Measurements from ENCODE around the gene MAP2. TPM values are rescaled to one million over a fixed set of nuclear protein-coding genes. Genes with fewer than 3 reads are reported as not detected.
"Not testable (repeated sequence)": the region's sequence is repeated elsewhere in the genome, so short reads cannot be mapped to it uniquely, and the experiment has no call there.

MAP2 gene
- total RNA-seq, 4 donors from 2014 or later, result 5.8 to 14.5 (median 8.8) TPM

- Histone ChIP-seq H3K4me1 (peaks cover 0 to 11% (median 3%) of the 10 kb centered on the region in 3 donors), H3K36me3 (no peaks in the 10 kb centered on the region), H3K27me3 (no peaks in the 10 kb centered on the region), H3K27ac (no peak overlapping the region), H3K9me3 (no peaks in the 10 kb centered on the region), H3K4me3 (no peak overlapping the region)
- TF ChIP-seq, protein P1, sequence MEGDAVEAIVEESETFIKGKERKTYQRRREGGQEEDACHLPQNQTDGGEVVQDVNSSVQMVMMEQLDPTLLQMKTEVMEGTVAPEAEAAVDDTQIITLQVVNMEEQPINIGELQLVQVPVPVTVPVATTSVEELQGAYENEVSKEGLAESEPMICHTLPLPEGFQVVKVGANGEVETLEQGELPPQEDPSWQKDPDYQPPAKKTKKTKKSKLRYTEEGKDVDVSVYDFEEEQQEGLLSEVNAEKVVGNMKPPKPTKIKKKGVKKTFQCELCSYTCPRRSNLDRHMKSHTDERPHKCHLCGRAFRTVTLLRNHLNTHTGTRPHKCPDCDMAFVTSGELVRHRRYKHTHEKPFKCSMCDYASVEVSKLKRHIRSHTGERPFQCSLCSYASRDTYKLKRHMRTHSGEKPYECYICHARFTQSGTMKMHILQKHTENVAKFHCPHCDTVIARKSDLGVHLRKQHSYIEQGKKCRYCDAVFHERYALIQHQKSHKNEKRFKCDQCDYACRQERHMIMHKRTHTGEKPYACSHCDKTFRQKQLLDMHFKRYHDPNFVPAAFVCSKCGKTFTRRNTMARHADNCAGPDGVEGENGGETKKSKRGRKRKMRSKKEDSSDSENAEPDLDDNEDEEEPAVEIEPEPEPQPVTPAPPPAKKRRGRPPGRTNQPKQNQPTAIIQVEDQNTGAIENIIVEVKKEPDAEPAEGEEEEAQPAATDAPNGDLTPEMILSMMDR (IDR thresholded peaks at IDR 0.05), result no peak
- no peak for TF ChIP-seq POLR2A (IDR thresholded peaks at IDR 0.05)
- no peak for DNase-seq
- WGBS, 2 donors, result 65 to 72% methylated on average over 2 of the region's 2 CpGs
- intact Hi-C loops (cut with DNase I), result no loop called here
Measured at GRCh38 chr2:209472871-209473270, 49.0 kb downstream of the MAP2 start.

DNA sequence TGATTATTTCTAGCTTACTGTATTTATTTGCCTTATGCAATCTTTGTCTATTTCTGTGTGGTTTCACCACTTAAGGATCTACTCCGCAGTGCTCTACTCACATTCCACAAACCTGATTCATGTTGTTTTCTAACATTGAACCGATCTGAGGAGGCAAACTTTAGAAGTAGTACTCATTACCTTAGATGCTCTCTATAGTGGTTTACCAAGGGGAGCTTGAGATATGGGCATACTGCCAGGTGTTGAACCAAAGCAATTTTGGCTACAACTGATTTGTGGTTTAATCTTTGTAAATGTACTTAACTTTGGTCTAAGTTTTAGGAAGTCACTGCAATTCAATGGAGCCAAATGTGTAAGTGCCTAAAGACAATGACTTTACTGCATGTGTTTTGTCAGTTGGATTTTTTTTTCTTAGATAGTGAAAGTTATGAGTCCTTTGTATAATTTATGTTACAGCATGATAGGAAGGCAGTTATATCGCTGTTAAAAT, 50.1 kb downstream of the MAP2 start:
- no peak overlapping the region for H3K27ac ChIP-seq
- no peak for DNase-seq
- TF ChIP-seq, protein P1 (IDR thresholded peaks at IDR 0.05), result no peak
- TF ChIP-seq POLR2A (IDR thresholded peaks at IDR 0.05), result no peak
- no peaks in the 10 kb centered on the region for H3K36me3 ChIP-seq
- H3K9me3 ChIP-seq, result no peaks in the 10 kb centered on the region
- H3K4me3 ChIP-seq, result no peak overlapping the region
- H3K27me3 ChIP-seq, result no peaks in the 10 kb centered on the region
- intact Hi-C loops (cut with DNase I), result no loop called here
- H3K4me1 ChIP-seq, result peaks cover 0 to 11% (median 3%) of the 10 kb centered on the region in 3 donors
- 27 to 34% methylated on average over 3 of the region's 3 CpGs for WGBS, 2 donors

GRCh38 chr2:209474960-209475359, 51.1 kb downstream of the MAP2 start:
- Histone ChIP-seq H3K4me1 (peaks cover 0 to 11% (median 3%) of the 10 kb centered on the region in 3 donors), H3K4me3 (no peak overlapping the region), H3K27ac (no peak overlapping the region), H3K27me3 (no peaks in the 10 kb centered on the region), H3K9me3 (no peaks in the 10 kb centered on the region), H3K36me3 (no peaks in the 10 kb centered on the region)
- intact Hi-C loops (cut with DNase I), result no loop called here
- DNase-seq, result no peak
- no peak for TF ChIP-seq POLR2A (IDR thresholded peaks at IDR 0.05)
- TF ChIP-seq, protein P1 (IDR thresholded peaks at IDR 0.05), result no peak
- 81 to 83% methylated on average over 2 of the region's 2 CpGs for WGBS, 2 donors

- no peak for DNase-seq
- H3K4me1 ChIP-seq, result peaks cover 0 to 11% (median 3%) of the 10 kb centered on the region in 3 donors
- no peak overlapping the region for H3K27ac ChIP-seq
- H3K27me3 ChIP-seq, result no peaks in the 10 kb centered on the region
- H3K4me3 ChIP-seq, result no peak overlapping the region
- WGBS, 2 donors, result 29 to 46% methylated on average over 8 of the region's 8 CpGs
- intact Hi-C loops (cut with DNase I), result no loop called here
- H3K9me3 ChIP-seq, result no peaks in the 10 kb centered on the region
- no peaks in the 10 kb centered on the region for H3K36me3 ChIP-seq
- TF ChIP-seq POLR2A (IDR thresholded peaks at IDR 0.05), result no peak
- TF ChIP-seq, protein P1 (IDR thresholded peaks at IDR 0.05), result no peak
Measured at GRCh38 chr2:209476367-209477208, 52.7 kb downstream of the MAP2 start.

GRCh38 chr2:209492296-209492695, 68.4 kb downstream of the MAP2 start:
- H3K27me3 ChIP-seq; H3K4me3 ChIP-seq; H3K9me3 ChIP-seq; H3K27ac ChIP-seq; intact Hi-C loops (cut with DNase I); H3K36me3 ChIP-seq; DNase-seq: not testable (repeated sequence)
- peaks cover 3 to 21% (median 5%) of the 10 kb centered on the region in 3 donors for H3K4me1 ChIP-seq
- WGBS, 2 donors, result 55 to 77% methylated on average over 1 of the region's 1 CpG

DNA sequence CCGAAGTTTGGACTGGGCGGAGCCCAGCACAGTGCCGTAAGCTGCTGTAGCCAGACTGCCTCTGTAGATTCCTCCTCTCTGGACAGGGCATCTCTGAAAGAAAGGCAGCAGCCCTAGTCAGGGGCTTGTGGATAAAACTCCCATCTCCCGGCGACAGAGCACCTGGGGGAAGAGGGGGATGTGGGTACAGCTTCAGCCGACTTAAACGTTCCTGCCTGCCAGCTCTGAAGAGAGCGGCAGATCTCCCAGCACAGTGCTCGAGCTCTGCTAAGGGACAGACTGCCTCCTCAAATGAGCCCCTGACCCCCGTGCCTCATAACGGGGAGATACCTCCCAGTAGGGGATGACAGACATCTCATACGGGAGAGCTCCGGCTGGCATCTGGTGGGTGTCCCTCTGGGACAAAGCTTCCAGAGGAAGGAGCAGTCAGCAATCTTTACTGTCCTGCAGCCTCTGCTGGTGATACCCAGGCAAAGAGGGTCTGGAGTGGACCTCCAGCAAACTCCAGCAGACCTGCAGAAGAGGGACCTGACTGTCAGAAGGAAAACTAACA, 71.3 kb downstream of the MAP2 start:
- Histone ChIP-seq H3K27ac (peak overlapping the region in 3 of 4 donors; percentile 68 to 81 (median 74)), H3K9me3 (peaks cover 0 to 15% (median 0%) of the 10 kb centered on the region in 3 donors), H3K4me1 (peaks cover 3 to 21% (median 5%) of the 10 kb centered on the region in 3 donors)
- WGBS, 2 donors, result 79 to 83% methylated on average over 7 to 12 of the region's 13 CpGs
- H3K27me3 ChIP-seq; intact Hi-C loops (cut with DNase I); H3K36me3 ChIP-seq; DNase-seq; H3K4me3 ChIP-seq: not testable (repeated sequence)
